GM19397 (cell line): ENCODE results near the gene POP7.
"Not testable (repeated sequence)": the region's sequence is repeated elsewhere in the genome, so short reads cannot be mapped to it uniquely, and the experiment has no call there.

ENCODE experiments used
- ATAC-seq: cut with Tn5 transposase; IDR thresholded peaks from one replicate; pipeline ENCODE4 v1.9.1; 2021; ENCODE audit warnings: mild to moderate bottlenecking, moderate library complexity; ENCODE audit not compliant: unreplicated experiment

The POP7 gene

GRCh38 chr7:100691676-100692577, 14.0 kb upstream of the POP7 start:
- ATAC-seq = no peak

- ATAC-seq = no peak
These were observed 13.4 kb upstream of the POP7 start for GRCh38 chr7:100692578-100692961.

- peak; percentile 15 for ATAC-seq
These were observed 12.4 kb upstream of the POP7 start for GRCh38 chr7:100693312-100694097.

- peak; percentile 53 for ATAC-seq
These were observed 11.7 kb upstream of the POP7 start, which contains the start of gene GIGYF1 for GRCh38 chr7:100694098-100694745. Gene GIGYF1, minus strand, starts transcription at chr7:100694250. Its CDS starts 6,012 bp downstream, at chr7:100688238.

GRCh38 chr7:100696123-100696521, 9.8 kb upstream of the POP7 start:
- no peak for ATAC-seq

- ATAC-seq = no peak
These were observed 6.9 kb upstream of the POP7 start for GRCh38 chr7:100699018-100699417.

- not testable (repeated sequence) for ATAC-seq
These were observed 4.8 kb upstream of the POP7 start for GRCh38 chr7:100701089-100701488.

GRCh38 chr7:100705320-100705752, 585 bp upstream of the POP7 start:
- ATAC-seq = peak; percentile 52

- no peak for ATAC-seq
These were observed 871 bp downstream of the POP7 start for GRCh38 chr7:100706672-100707311.

- ATAC-seq = no peak
These were observed 2.5 kb downstream of the POP7 start for GRCh38 chr7:100708395-100708794.

GRCh38 chr7:100710452-100710851, 4.5 kb downstream of the POP7 start:
- ATAC-seq = no peak

GRCh38 chr7:100711369-100711768, 5.4 kb downstream of the POP7 start:
- ATAC-seq = no peak

- no peak for ATAC-seq
These were observed 8.8 kb downstream of the POP7 start for GRCh38 chr7:100714725-100715124.

- not testable (repeated sequence) for ATAC-seq
These were observed 11.2 kb downstream of the POP7 start for GRCh38 chr7:100717073-100717472.

GRCh38 chr7:100719523-100720278, 13.8 kb downstream of the POP7 start:
- no peak for ATAC-seq

GRCh38 chr7:100720279-100720670, 14.4 kb downstream of the POP7 start, which contains the start of gene EPO:
Gene EPO, plus strand, starts transcription at chr7:100720468. Its CDS starts 513 bp downstream, at chr7:100720981.
- no peak for ATAC-seq

GRCh38 chr7:100720671-100721504, 15.0 kb downstream of the POP7 start:
- no peak for ATAC-seq

- ATAC-seq = no peak
These were observed 15.5 kb downstream of the POP7 start for GRCh38 chr7:100721505-100721812.
